GM12878 (cell line): ENCODE data around the gene SCG3. TPM values are rescaled to one million over a fixed set of nuclear protein-coding genes. Genes with fewer than 3 reads are reported as not detected.

Source experiments
- ATAC-seq: fragments of 200-7000 bp; cut with Tn5 transposase; 3 replicates; pipeline ENCODE4 v1.9.1; 2020; ENCODE audit warnings: mild to moderate bottlenecking, moderate library complexity
- BruUV-seq: library from RNA; stranded (reverse); fragments of 400-500 nt; replicated peaks from 2 replicates; lab custom pipeline; 2021; lab: Mats Ljungman, UMichigan
- CTCF ChIA-PET: fragments of 300-600 bp; sonication (Branson Sonifier 250); formaldehyde crosslinking; extraction: SDS; loops from one replicate; lab custom pipeline; 2021; ENCODE audit warnings: inconsistent platforms; lab: Yijun Ruan, JAX
- POLR2A ChIA-PET: fragments of 350-600 bp; formaldehyde crosslinking; extraction: SDS; loops from one replicate; lab custom pipeline; 2021; ENCODE audit warnings: inconsistent platforms; lab: Charles Lee
- RAD21 ChIA-PET: fragments of 300-600 bp; sonication (Branson Sonifier 250); formaldehyde crosslinking; loops from one replicate; lab custom pipeline; 2023; ENCODE audit warnings: antibody characterized with exemption; ENCODE audit not compliant: unreplicated experiment; lab: Charles Lee
- SMC1A ChIA-PET: fragments of 300-600 bp; sonication (Branson Sonifier 250); formaldehyde crosslinking; loops from one replicate; lab custom pipeline; 2023; ENCODE audit not compliant: unreplicated experiment, uncharacterized antibody; lab: Charles Lee
- DNase-seq: peaks from one replicate; pipeline ENCODE4 v3.0.0-alpha.2; 2011; ENCODE audit warnings: low read depth, low spot score
- FAIRE-seq: peaks from 3 replicates; lab custom pipeline; 2011; peaks lifted over from hg19 to GRCh38; lab: Jason Lieb, UNC
- H2AFZ ChIP-seq: 2 replicates; pipeline ENCODE4 v1.6.0; 2011; ENCODE audit warnings: low read depth, low read length, control low read depth; ENCODE audit not compliant: control insufficient read depth
- H3K27ac ChIP-seq: 2 replicates; pipeline ENCODE4 v1.5.1; 2011; ENCODE audit warnings: control low read depth; ENCODE audit not compliant: control insufficient read depth, insufficient read depth
- H3K27me3 ChIP-seq, 2 experiments: replicated peaks in 1 of 2; 2 replicates each; pipeline versions ENCODE4 v1.6.0 to v1.6.1; 2011; ENCODE audit warnings: low read length in 1 of 2; ENCODE audit not compliant: control insufficient read depth in 2 of 2, insufficient read depth in 2 of 2
- H3K36me3 ChIP-seq, 2 experiments: 2 replicates each; pipeline ENCODE4 v1.5.1; 2011; ENCODE audit warnings: low read length in 1 of 2; ENCODE audit not compliant: control insufficient read depth in 2 of 2, insufficient read depth in 2 of 2
- H3K4me1 ChIP-seq: 2 replicates; pipeline ENCODE4 v1.6.1; 2011; ENCODE audit warnings: mild to moderate bottlenecking, low read length, moderate library complexity, mixed read lengths; ENCODE audit not compliant: control insufficient read depth, insufficient read depth
- H3K4me2 ChIP-seq: 2 replicates; pipeline ENCODE4 v1.6.0; 2011; ENCODE audit warnings: control low read depth; ENCODE audit not compliant: control insufficient read depth, insufficient read depth
- H3K4me3 ChIP-seq: fragments of 200-600 bp; sonication (generic); 2 replicates; pipeline ENCODE4 v1.5.1; 2016
- H3K79me2 ChIP-seq: 2 replicates; pipeline ENCODE4 v1.6.0; 2011; ENCODE audit warnings: low read length; ENCODE audit not compliant: control insufficient read depth, insufficient read depth
- H3K9ac ChIP-seq: 2 replicates; pipeline ENCODE4 v1.8.0; 2011; ENCODE audit warnings: low read length, control low read depth, mixed read lengths; ENCODE audit not compliant: control insufficient read depth, insufficient read depth
- H3K9me3 ChIP-seq: replicated peaks from 3 replicates; pipeline ENCODE4 v1.5.1; 2011; ENCODE audit warnings: mild to moderate bottlenecking, low read length; ENCODE audit not compliant: control insufficient read depth, insufficient read depth
- H4K20me1 ChIP-seq: 2 replicates; pipeline ENCODE4 v1.6.0; 2011; ENCODE audit not compliant: control insufficient read depth, insufficient read depth
- ATF7 ChIP-seq: fragments of 450-650 bp; IDR thresholded peaks from 2 replicates; pipeline ENCODE4 v1.6.1; 2016; ENCODE audit warnings: low read depth, mild to moderate bottlenecking
- BCLAF1 ChIP-seq: fragments of 450-650 bp; IDR thresholded peaks from 2 replicates; pipeline ENCODE4 v1.6.1; 2017; ENCODE audit warnings: antibody characterized with exemption, mild to moderate bottlenecking, moderate library complexity
- CREB1 ChIP-seq: IDR thresholded peaks from 2 replicates; pipeline ENCODE4 v1.6.1; 2012; ENCODE audit warnings: low read depth, mild to moderate bottlenecking, inconsistent platforms
- DPF2 ChIP-seq: fragments of 450-650 bp; IDR thresholded peaks from 2 replicates; pipeline ENCODE4 v1.6.1; 2017; ENCODE audit warnings: mild to moderate bottlenecking
- HDAC2 ChIP-seq: fragments of 200-600 bp; sonication (generic); IDR thresholded peaks from 2 replicates; pipeline ENCODE4 v1.6.1; 2017
- JUND ChIP-seq: IDR thresholded peaks from 2 replicates; pipeline ENCODE4 v1.6.1; 2012; ENCODE audit warnings: low read depth, mild to moderate bottlenecking, low read length, improper control_type of control experiment, moderate library complexity
- MYB ChIP-seq: fragments of 150-350 bp; IDR thresholded peaks from 2 replicates; pipeline ENCODE4 v1.6.1; 2014; ENCODE audit warnings: mild to moderate bottlenecking, low read depth, low read length, borderline replicate concordance
- NBN ChIP-seq: fragments of 450-650 bp; IDR thresholded peaks from 2 replicates; pipeline ENCODE4 v1.6.1; 2016
- NFXL1 ChIP-seq: fragments of 450-650 bp; IDR thresholded peaks from 2 replicates; pipeline ENCODE4 v1.6.1; 2017; ENCODE audit warnings: antibody characterized with exemption, mild to moderate bottlenecking, borderline replicate concordance
- RB1 ChIP-seq: fragments of 450-650 bp; formaldehyde crosslinking; IDR thresholded peaks from 2 replicates; pipeline ENCODE4 v1.6.1; 2017; ENCODE audit warnings: mild to moderate bottlenecking, borderline replicate concordance
- RCOR1 ChIP-seq: conservative IDR thresholded peaks from 2 replicates; pipeline ENCODE4 v1.6.1; 2012; ENCODE audit warnings: low read depth, low read length, improper control_type of control experiment
- SREBF2 ChIP-seq: IDR thresholded peaks from 2 replicates; pipeline ENCODE4 v1.6.1; 2012; ENCODE audit warnings: mild to moderate bottlenecking, low read length
- STAT1 ChIP-seq: fragments of 450-650 bp; conservative IDR thresholded peaks from 2 replicates; pipeline ENCODE4 v1.6.1; 2014; ENCODE audit warnings: antibody characterized with exemption, mild to moderate bottlenecking
- YY1 ChIP-seq: IDR thresholded peaks from 2 replicates; pipeline ENCODE4 v1.6.1; 2011; ENCODE audit warnings: low read depth, mild to moderate bottlenecking, low read length
- ZNF24 ChIP-seq: fragments of 450-650 bp; IDR thresholded peaks from 2 replicates; pipeline ENCODE4 v1.6.1; 2017; ENCODE audit warnings: antibody characterized with exemption, mild to moderate bottlenecking
- ZNF687 ChIP-seq: fragments of 450-650 bp; IDR thresholded peaks from 2 replicates; pipeline ENCODE4 v1.6.1; 2017; ENCODE audit warnings: mild to moderate bottlenecking, moderate library complexity
- WGBS: methylation state at CpG from one replicate; pipeline ENCODE4 v1.1.6; 2016; ENCODE audit warnings: low lambda C conversion rate; ENCODE audit not compliant: insufficient replicate concordance, insufficient coverage; ENCODE audit errors: missing lambda C conversion rate; 5-methylcytosine and 5-hydroxymethylcytosine counted together
- in situ Hi-C: fragments of 300-500 bp; cut with MboI; formaldehyde crosslinking; loops from 9 replicates; pipeline ENCODE4 v1.14.3; 2018; ENCODE audit warnings: mixed read lengths
- intact Hi-C: fragments of 100-400 bp; cut with micrococcal nuclease; formaldehyde crosslinking; loops from one replicate; pipeline ENCODE4 v1.14.2; 2022; ENCODE audit not compliant: unreplicated experiment
- polyA plus RNA-seq, 11 experiments: library from polyadenylated mRNA; depleted of rRNA in 4 of 11; unstranded in 6 of 11; stranded (reverse) in 5 of 11; fragments of >200 nt; fragmentation: Nextera tagmentation in 4 of 11; fragmentation: Illumina TruSeq in 1 of 11; extraction: Ambion mirVana in 4 of 11; extraction: Trizol in 1 of 11; gene quantifications; 1 replicate in 1 of 11; 2 replicates in 10 of 11; pipeline versions ENCODE4 v1.2.1 to v1.2.3, GENCODE V29; 2011 to 2016; ENCODE audit warnings: inconsistent platforms in 2 of 11, missing spikeins in 2 of 11, low read depth in 1 of 11
- total RNA-seq, 4 experiments: library from RNA; depleted of rRNA in 3 of 4; stranded (reverse); fragments of >200 nt in 3 of 4; fragmentation: Illumina TruSeq in 1 of 4; extraction: Trizol in 1 of 4; gene quantifications; 2 replicates each; pipeline versions ENCODE4 v1.2.1 to v1.2.3, GENCODE V29; 2013 to 2021
- TF ChIP-seq, protein P1 (sequence below): IDR thresholded peaks from 2 replicates; pipeline ENCODE4 v1.6.1; 2011; ENCODE audit warnings: borderline replicate concordance, low read depth, mild to moderate bottlenecking, moderate library complexity, mixed read lengths, low read length; ENCODE audit not compliant: insufficient read depth; ENCODE audit errors: extremely low read length

The SCG3 gene
- total and polyA plus RNA-seq, 10 of the 15 experiments (the other 5 are each of a cell fraction or from before 2014, with no cell fraction given) = 0.03 to 0.15 (median 0.04) TPM; not detected in 7

- ATAC-seq (no peak), DNase-seq (no peak), FAIRE-seq (no peak)
- Histone ChIP-seq H3K4me3 (no peak overlapping the region), H3K4me2 (no peak overlapping the region), H3K4me1 (no peaks in the 10 kb centered on the region), H3K9ac (no peak overlapping the region), H2AFZ (no peak overlapping the region), H3K36me3 (no peaks in the 10 kb centered on the region; a peak in 1 of 4 replicates), H4K20me1 (no peaks in the 10 kb centered on the region), H3K79me2 (no peaks in the 10 kb centered on the region), H3K9me3 (no peaks in the 10 kb centered on the region), H3K27me3 (no peaks in the 10 kb centered on the region), H3K27ac (no peak overlapping the region)
- CTCF ChIA-PET = interaction anchor here (1.3 kb wide), 1 partner anchor 65 kb away, joined by 3 read pairs; no protein-coding TSS in a partner anchor
- BruUV-seq = no TSS peak
- in situ Hi-C loops (no loop called here), intact Hi-C loops (loop anchor here (5.0 kb wide), 1 partner anchor 33 kb away; the partner anchor contains the start of gene SCG3)
- RAD21 ChIA-PET = no interaction called here
- POLR2A ChIA-PET = no interaction called here
- SMC1A ChIA-PET = interaction anchor here (0.7 to 1.2 kb wide), 2 partner anchors 16 to 17 kb away, joined by 3 to 4 read pairs; no protein-coding TSS in a partner anchor
- 53% methylated on average over 1 of the region's 1 CpG for WGBS
- no peak for TF ChIP-seq DPF2
- no peak for TF ChIP-seq HDAC2
- TF ChIP-seq, protein P1, sequence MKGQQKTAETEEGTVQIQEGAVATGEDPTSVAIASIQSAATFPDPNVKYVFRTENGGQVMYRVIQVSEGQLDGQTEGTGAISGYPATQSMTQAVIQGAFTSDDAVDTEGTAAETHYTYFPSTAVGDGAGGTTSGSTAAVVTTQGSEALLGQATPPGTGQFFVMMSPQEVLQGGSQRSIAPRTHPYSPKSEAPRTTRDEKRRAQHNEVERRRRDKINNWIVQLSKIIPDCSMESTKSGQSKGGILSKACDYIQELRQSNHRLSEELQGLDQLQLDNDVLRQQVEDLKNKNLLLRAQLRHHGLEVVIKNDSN = no peak
- no peak for TF ChIP-seq ATF7
- no peak for TF ChIP-seq STAT1
- TF ChIP-seq RCOR1 = no peak
- TF ChIP-seq NFXL1 = no peak
- no peak for TF ChIP-seq ZNF24
- no peak for TF ChIP-seq JUND
- no peak for TF ChIP-seq NBN
- TF ChIP-seq CREB1 = no peak
- TF ChIP-seq RB1 = no peak
- TF ChIP-seq MYB = no peak
- TF ChIP-seq BCLAF1 = no peak
- no peak for TF ChIP-seq ZNF687
- TF ChIP-seq YY1 = no peak
- no peak for TF ChIP-seq SREBF2
Observed at GRCh38 chr15:51714911-51715310, 33.6 kb downstream of the SCG3 start.
